Endothelial cell of umbilical vein (primary cell): ENCODE results near the gene TAF8. TPM values are rescaled to one million over a fixed set of nuclear protein-coding genes. Genes with fewer than 3 reads are reported as not detected.

ENCODE experiments used
- BruUV-seq: library from RNA; stranded (reverse); fragments of 400-500 nt; replicated peaks from 2 replicates; lab custom pipeline; 2021; lab: Mats Ljungman, UMichigan
- CTCF ChIA-PET: fragments of 300-600, 350-600 bp; sonication (Branson Sonifier 250); formaldehyde crosslinking; loops from one replicate; lab custom pipeline; 2021; ENCODE audit warnings: antibody characterized with exemption, inconsistent platforms; lab: Charles Lee
- POLR2A ChIA-PET: fragments of 300-600, 350-600 bp; sonication (Branson Sonifier 250); formaldehyde crosslinking; loops from one replicate; lab custom pipeline; 2021; ENCODE audit warnings: antibody characterized with exemption, inconsistent platforms; lab: Charles Lee
- DNase-seq: peaks from one replicate; pipeline ENCODE4 v3.0.0-alpha.2; 2011; ENCODE audit warnings: low read depth, low spot score
- FAIRE-seq: peaks from 2 replicates; lab custom pipeline; 2011; peaks lifted over from hg19 to GRCh38; lab: Jason Lieb, UNC
- H2AFZ ChIP-seq: 2 replicates; pipeline ENCODE4 v1.6.0; 2012; ENCODE audit warnings: low read depth, low read length, control low read depth, inconsistent platforms
- H3K27ac ChIP-seq: 2 replicates; pipeline ENCODE4 v1.5.1; 2011; ENCODE audit warnings: low read depth, mild to moderate bottlenecking, control low read depth, low read length, moderate library complexity; ENCODE audit not compliant: insufficient read depth
- H3K27me3 ChIP-seq, 2 experiments: 2 replicates each; pipeline versions ENCODE4 v1.6.0 to v1.6.1; 2011; ENCODE audit warnings: low read length in 2 of 2, mixed read lengths in 1 of 2; ENCODE audit not compliant: control insufficient read depth in 2 of 2, insufficient read depth in 2 of 2
- H3K36me3 ChIP-seq, 2 experiments: 2 replicates in 1 of 2; 3 replicates in 1 of 2; pipeline ENCODE4 v1.5.1; 2011; ENCODE audit warnings: low read length in 2 of 2, mild to moderate bottlenecking in 1 of 2, moderate library complexity in 1 of 2; ENCODE audit not compliant: control insufficient read depth in 2 of 2, insufficient read depth in 2 of 2; ENCODE audit errors: extremely low read depth in 1 of 2
- H3K4me1 ChIP-seq: 3 replicates; pipeline ENCODE4 v1.5.1; 2011; ENCODE audit warnings: mild to moderate bottlenecking, low read length; ENCODE audit not compliant: control insufficient read depth, insufficient read depth; ENCODE audit errors: extremely low read depth
- H3K4me2 ChIP-seq: 2 replicates; pipeline ENCODE4 v1.6.1; 2011; ENCODE audit warnings: low read length, control low read depth, mixed read lengths; ENCODE audit not compliant: insufficient read depth
- H3K4me3 ChIP-seq, 3 experiments: fragments of 200-600 bp in 1 of 3; sonication (generic), shearing (Covaris generic) in 1 of 3; replicated peaks in 1 of 3; 2 replicates each; pipeline ENCODE4 v1.5.1; 2011 to 2016; ENCODE audit warnings: control low read depth in 3 of 3, low read length in 3 of 3, mild to moderate bottlenecking in 2 of 3, inconsistent platforms in 1 of 3, low read depth in 1 of 3, moderate library complexity in 1 of 3; ENCODE audit not compliant: insufficient read depth in 1 of 3
- H3K79me2 ChIP-seq: 2 replicates; pipeline ENCODE4 v1.6.0; 2012; ENCODE audit warnings: low read length, inconsistent platforms; ENCODE audit not compliant: control insufficient read depth, insufficient read depth
- H3K9ac ChIP-seq: replicated peaks from 2 replicates; pipeline ENCODE3; 2011; ENCODE audit warnings: low read length, control low read depth; ENCODE audit not compliant: insufficient read depth; ENCODE audit errors: extremely low read depth
- H3K9me1 ChIP-seq: replicated peaks from 3 replicates; pipeline ENCODE4 v1.6.0; 2011; ENCODE audit warnings: mild to moderate bottlenecking, low read length; ENCODE audit not compliant: control insufficient read depth, insufficient read depth; ENCODE audit errors: extremely low read depth
- H3K9me3 ChIP-seq: replicated peaks from 2 replicates; pipeline ENCODE4 v1.5.1; 2012; ENCODE audit warnings: low read length, inconsistent platforms; ENCODE audit not compliant: control insufficient read depth, insufficient read depth
- H4K20me1 ChIP-seq: replicated peaks from 2 replicates; pipeline ENCODE3; 2011; ENCODE audit warnings: mild to moderate bottlenecking, low read length; ENCODE audit not compliant: control insufficient read depth, insufficient read depth; ENCODE audit errors: extremely low read depth
- EZH2 ChIP-seq: IDR thresholded peaks from 2 replicates; pipeline ENCODE4 v1.6.1; 2012; ENCODE audit warnings: borderline replicate concordance, low read depth, mild to moderate bottlenecking, moderate library complexity, low read length, inconsistent platforms; ENCODE audit not compliant: severe bottlenecking
- FOS ChIP-seq: IDR thresholded peaks from 2 replicates; pipeline ENCODE4 v1.6.1; 2011; ENCODE audit warnings: mild to moderate bottlenecking, low read length, moderate library complexity, borderline replicate concordance; ENCODE audit not compliant: insufficient read depth
- GATA2 ChIP-seq: IDR thresholded peaks from 2 replicates; pipeline ENCODE4 v1.7.0; 2011; ENCODE audit warnings: low read depth, mild to moderate bottlenecking, moderate library complexity, mixed read lengths, low read length; ENCODE audit not compliant: insufficient read length, insufficient read depth
- JUN ChIP-seq: IDR thresholded peaks from 2 replicates; pipeline ENCODE4 v1.6.1; 2011; ENCODE audit warnings: borderline replicate concordance, low read depth; ENCODE audit not compliant: insufficient read length, insufficient read depth
- MYC ChIP-seq: IDR thresholded peaks from one replicate; pipeline ENCODE4 v1.6.1; 2011; ENCODE audit warnings: mild to moderate bottlenecking, low read depth, low read length
- POLR2A ChIP-seq: IDR thresholded peaks from 2 replicates; pipeline ENCODE4 v1.6.1; 2012; ENCODE audit warnings: low read depth, mild to moderate bottlenecking, control low read depth, low read length
- POLR2AphosphoS5 ChIP-seq: IDR thresholded peaks from 2 replicates; pipeline ENCODE4 v1.6.1; 2012; ENCODE audit warnings: low read depth, mild to moderate bottlenecking, control low read depth, low read length, moderate library complexity; ENCODE audit not compliant: insufficient read depth
- dilution Hi-C: fragments of 300-500 bp; cut with MboI; formaldehyde crosslinking; loops from one replicate; pipeline ENCODE4 v1.15.0; 2019; ENCODE audit warnings: low sequenced_read_pairs; ENCODE audit not compliant: extremely low pct_ligation_motif_present
- intact Hi-C: fragments of 100-400 bp; cut with micrococcal nuclease; formaldehyde crosslinking; loops from one replicate; pipeline ENCODE4 v1.10.0; 2022
- polyA plus RNA-seq, 4 experiments: library from polyadenylated mRNA; depleted of rRNA in 3 of 4; stranded (reverse) in 3 of 4; unstranded in 1 of 4; fragments of >200 nt; gene quantifications; 2 replicates each; pipeline versions ENCODE4 v1.2.1 to v1.2.3, GENCODE V29; 2011 to 2012; ENCODE audit warnings: missing spikeins in 1 of 4
- total RNA-seq: library from RNA; stranded (reverse); gene quantifications from 2 replicates; pipeline ENCODE4 v1.2.3, GENCODE V29; 2021
- TF ChIP-seq, protein P1 (sequence below), 2 donors: IDR thresholded peaks; 1 replicate in 1 of 2; 2 replicates in 1 of 2; pipeline ENCODE4 v1.5.1; 2011; ENCODE audit warnings: low read length in 2 of 2, mild to moderate bottlenecking in 2 of 2, moderate library complexity in 2 of 2, control low read depth in 1 of 2, inconsistent platforms in 1 of 2, low read depth in 1 of 2; ENCODE audit not compliant: insufficient read depth in 1 of 2; ENCODE audit errors: extremely low read depth in 1 of 2
- TF ChIP-seq, protein P2 (sequence below): IDR thresholded peaks from 2 replicates; pipeline ENCODE4 v1.6.1; 2011; ENCODE audit not compliant: insufficient read depth, insufficient read length

TAF8 gene
- total and polyA plus RNA-seq, 2 donors (not counting 3 experiments of a cell fraction or from before 2014, with no cell fraction given): 32.9 to 45.4 TPM

DNA sequence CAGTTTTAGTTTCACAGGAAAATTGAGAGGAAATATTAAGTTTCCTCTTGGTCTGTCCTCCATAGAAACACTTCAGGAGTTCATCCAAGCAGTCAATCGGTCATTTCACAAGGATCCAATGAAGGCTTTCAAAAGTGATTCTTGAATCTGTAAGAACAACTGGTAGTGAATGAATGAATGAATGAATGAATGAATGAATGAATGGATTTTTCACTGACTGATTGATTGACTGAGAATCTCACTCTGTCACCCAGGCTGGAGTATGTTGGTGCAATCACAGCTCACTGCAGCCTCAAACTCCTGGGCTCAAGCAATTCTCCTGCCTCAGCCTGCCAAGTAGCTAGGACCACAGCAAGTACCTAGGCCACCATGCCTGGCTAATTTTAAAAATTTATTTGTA lies 39.4 kb upstream of the TAF8 start:
- Histone ChIP-seq H3K9ac (no peak overlapping the region), H3K4me1 (peaks cover 5% of the 10 kb centered on the region), H3K4me2 (no peak overlapping the region), H3K9me3 (no peaks in the 10 kb centered on the region), H2AFZ (no peak overlapping the region), H3K27me3 (no peaks in the 10 kb centered on the region), H3K27ac (no peak overlapping the region), H4K20me1 (no peaks in the 10 kb centered on the region), H3K79me2 (no peaks in the 10 kb centered on the region), H3K36me3 (no peaks in the 10 kb centered on the region), H3K9me1 (no peaks in the 10 kb centered on the region), H3K4me3 (no peak overlapping the region)
- no peak for FAIRE-seq
- dilution Hi-C loops (no loop called here), intact Hi-C loops (no loop called here)
- CTCF ChIA-PET: no interaction called here
- BruUV-seq: no TSS peak
- DNase-seq: no peak
- POLR2A ChIA-PET: no interaction called here
- TF ChIP-seq POLR2A: no peak
- TF ChIP-seq JUN: no peak
- no peak for TF ChIP-seq FOS
- TF ChIP-seq GATA2: no peak
- TF ChIP-seq, protein P1, sequence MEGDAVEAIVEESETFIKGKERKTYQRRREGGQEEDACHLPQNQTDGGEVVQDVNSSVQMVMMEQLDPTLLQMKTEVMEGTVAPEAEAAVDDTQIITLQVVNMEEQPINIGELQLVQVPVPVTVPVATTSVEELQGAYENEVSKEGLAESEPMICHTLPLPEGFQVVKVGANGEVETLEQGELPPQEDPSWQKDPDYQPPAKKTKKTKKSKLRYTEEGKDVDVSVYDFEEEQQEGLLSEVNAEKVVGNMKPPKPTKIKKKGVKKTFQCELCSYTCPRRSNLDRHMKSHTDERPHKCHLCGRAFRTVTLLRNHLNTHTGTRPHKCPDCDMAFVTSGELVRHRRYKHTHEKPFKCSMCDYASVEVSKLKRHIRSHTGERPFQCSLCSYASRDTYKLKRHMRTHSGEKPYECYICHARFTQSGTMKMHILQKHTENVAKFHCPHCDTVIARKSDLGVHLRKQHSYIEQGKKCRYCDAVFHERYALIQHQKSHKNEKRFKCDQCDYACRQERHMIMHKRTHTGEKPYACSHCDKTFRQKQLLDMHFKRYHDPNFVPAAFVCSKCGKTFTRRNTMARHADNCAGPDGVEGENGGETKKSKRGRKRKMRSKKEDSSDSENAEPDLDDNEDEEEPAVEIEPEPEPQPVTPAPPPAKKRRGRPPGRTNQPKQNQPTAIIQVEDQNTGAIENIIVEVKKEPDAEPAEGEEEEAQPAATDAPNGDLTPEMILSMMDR (IDR thresholded peaks at IDR 0.05; ENCODE audit: extremely low read depth in 1 of 2, insufficient read depth in 1 of 2, low read depth in 1 of 2, low read length in 2 of 2): no peak
- TF ChIP-seq, protein P2, sequence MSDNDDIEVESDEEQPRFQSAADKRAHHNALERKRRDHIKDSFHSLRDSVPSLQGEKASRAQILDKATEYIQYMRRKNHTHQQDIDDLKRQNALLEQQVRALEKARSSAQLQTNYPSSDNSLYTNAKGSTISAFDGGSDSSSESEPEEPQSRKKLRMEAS: no peak
- no peak for TF ChIP-seq MYC
- no peak for TF ChIP-seq POLR2AphosphoS5
- no peak for TF ChIP-seq EZH2
